NCI-H1930 (cell line): Measurements from ENCODE around the gene YPEL1.
"Not testable (repeated sequence)": the region's sequence is repeated elsewhere in the genome, so short reads cannot be mapped to it uniquely, and the experiment has no call there.

Experiments
- DNase-seq, 2 experiments: peaks; one replicate each; lab custom pipeline; 2025; lab: John Stamatoyannopoulos, UW

The YPEL1 gene

GRCh38 chr22:21721195-21721852 is 14.3 kb downstream of the YPEL1 start:
- DNase-seq, result not testable (repeated sequence)

- DNase-seq, result not testable (repeated sequence)
Observed at GRCh38 chr22:21720191-21720859, 15.3 kb downstream of the YPEL1 start.

DNA sequence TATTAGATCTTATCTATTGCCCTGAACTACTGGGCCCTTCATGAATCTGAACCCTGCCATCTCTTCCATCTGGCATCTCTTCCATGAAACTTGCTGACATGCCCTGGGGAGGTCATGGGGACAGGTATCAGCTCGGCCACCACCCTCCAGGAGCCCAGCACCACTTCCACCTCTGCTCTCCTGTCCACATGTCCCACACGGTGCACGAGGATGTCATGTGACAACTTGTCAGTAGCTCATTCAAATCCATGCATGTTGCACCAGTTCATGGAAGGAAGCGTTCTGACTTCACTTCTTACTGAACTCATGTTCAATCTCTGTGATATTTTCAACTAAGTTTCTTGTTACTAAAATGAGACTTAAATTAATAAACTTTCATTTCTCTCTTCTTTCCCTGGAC is 16.6 kb downstream of the YPEL1 start:
- DNase-seq, result no peak

DNA sequence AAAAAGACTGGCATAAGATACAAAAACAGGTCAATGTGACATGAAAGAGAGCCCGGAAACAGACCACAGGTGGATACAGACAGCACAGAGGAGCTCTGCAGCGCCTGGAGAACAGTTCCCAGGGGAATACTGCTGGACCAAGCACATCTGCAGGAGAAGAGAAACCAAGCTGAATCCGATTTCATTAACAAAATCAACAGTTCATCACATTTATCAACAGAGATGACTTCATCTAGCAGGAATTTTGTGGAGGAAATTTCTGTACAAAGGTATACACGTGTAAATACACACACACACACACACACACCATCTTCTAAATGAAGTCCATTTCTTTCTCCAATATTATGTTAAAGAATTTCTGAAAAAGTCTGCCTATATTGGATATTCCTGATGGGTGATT is 17.1 kb downstream of the YPEL1 start:
- no peak for DNase-seq

- DNase-seq, result not testable (repeated sequence)
Observed at GRCh38 chr22:21716395-21717122, 19.0 kb downstream of the YPEL1 start.

DNA sequence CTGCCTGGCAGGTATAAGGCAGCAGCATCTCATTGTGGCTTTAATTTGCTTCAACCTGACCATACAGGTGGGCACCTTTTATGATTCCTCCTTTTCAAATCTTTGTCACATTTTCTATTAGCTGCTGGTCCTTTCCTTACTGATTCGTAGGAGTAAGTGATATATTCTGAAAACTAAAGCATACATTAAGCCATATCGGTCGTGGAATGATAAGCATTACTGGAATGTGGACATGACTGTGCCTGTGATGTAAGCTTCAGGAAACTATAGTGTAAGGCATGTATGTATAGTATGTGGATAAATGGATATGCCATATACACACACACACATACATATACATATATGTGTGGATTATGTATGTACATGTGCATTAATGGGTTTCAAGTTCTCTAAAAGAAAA is 20.8 kb downstream of the YPEL1 start:
- DNase-seq, result no peak

- DNase-seq, result no peak
Observed at GRCh38 chr22:21714059-21714770, 21.4 kb downstream of the YPEL1 start.

DNA sequence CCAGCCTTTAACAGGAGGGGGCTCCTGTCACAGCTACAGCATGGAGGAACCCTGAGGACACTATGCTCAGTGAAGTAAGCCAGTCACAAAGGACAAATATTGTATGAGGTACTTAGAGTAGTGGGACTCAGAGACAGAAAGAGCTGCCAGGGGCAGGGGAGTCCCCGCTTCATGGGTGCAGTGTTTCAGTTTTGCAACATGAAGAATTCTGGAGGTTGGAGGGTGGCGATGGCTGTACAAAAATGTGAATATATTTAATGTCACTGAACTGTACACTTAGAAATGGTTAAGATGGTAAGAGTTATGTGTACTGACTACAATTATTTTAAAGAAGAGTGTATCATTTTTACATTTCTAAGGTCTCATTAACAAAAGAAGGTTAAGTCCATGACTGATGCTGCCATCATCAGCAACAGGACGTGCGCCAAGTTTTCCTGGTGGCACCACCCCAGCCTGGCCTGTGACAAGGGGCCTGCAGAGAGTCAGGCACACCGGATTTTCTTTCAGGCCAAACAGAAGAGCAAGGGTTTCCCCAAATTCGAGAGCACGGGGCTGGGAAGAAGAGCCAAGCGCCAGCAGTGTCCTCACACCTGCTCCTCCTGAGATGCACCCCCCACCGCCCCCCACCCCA is 22.1 kb downstream of the YPEL1 start:
- no peak for DNase-seq

GRCh38 chr22:21712751-21713427 is 22.7 kb downstream of the YPEL1 start:
- DNase-seq, result peak; percentile 18 to 20

DNA sequence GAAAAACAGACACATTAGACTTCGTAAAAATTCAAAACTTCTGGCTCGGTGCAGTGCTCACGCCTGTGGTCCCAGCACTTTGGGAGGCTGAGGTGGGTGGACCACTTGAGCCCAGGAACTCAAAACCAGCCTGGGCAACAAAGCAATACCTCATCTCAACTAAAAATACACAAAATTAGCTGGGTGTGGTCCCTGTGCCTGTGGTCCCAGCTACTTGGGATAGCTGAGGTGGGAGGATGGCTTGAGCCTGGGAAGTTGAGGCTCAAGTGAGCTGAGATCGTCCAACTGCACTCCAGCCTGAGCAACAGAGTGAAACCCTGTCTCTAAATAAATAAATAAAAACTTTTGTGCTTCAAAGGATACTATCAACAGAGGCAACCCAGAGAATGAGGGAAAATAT is 23.7 kb downstream of the YPEL1 start:
- no peak for DNase-seq

DNA sequence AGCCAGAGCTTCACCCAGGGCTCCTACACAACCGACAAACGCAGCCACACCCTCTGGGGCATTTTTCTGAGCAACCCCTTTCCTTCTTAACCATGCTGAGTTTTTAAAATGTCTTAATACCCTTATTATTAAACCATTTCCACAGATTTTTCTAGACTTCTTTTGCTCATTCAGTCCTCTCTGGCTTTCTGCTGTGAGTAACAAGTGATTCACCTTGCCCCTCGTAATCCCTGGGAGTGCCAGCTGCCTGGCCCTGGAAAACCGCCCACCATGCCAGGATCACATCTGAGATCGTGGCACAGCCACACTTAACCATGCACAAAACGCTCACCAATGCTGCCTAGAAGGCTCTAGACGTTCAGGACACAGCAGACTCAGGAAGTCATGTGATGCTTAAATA is 25.4 kb downstream of the YPEL1 start:
- DNase-seq, result no peak

- DNase-seq, result no peak
Observed at GRCh38 chr22:21709688-21710087, 25.9 kb downstream of the YPEL1 start.

GRCh38 chr22:21708960-21709359 is 26.6 kb downstream of the YPEL1 start:
- DNase-seq, result no peak

GRCh38 chr22:21707677-21708076 is 27.9 kb downstream of the YPEL1 start:
- DNase-seq, result no peak

DNA sequence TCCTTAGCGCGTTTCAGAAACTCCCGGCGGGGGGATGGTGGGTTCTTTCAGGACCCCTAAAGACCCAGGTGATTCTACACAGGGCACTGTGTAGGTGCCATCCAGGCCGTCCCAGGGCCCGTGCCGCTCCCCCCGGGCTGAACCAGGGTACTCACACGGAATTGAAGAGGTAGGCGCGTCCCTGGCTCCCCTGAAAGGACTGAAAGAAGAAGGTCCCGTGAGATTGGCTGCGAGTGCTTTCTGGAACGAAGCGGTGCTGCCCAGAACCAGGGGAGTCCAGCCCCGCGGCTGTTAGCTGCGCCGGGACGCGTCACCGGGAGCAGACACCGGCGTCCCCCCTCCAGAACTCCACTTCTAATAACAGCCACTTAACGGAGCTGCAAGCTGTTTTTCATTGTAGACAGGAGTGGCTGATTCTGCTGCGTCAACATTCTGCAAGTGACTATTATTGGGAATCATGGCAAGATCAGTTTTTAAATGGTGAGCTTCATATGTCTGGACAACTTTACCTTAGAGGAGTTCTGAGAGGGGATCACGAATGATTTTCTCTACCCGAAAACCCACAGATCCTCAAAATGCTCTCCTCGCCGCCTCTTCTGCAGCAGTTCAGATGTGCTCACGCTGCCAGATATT is 31.8 kb downstream of the YPEL1 start:
- no peak for DNase-seq

DNA sequence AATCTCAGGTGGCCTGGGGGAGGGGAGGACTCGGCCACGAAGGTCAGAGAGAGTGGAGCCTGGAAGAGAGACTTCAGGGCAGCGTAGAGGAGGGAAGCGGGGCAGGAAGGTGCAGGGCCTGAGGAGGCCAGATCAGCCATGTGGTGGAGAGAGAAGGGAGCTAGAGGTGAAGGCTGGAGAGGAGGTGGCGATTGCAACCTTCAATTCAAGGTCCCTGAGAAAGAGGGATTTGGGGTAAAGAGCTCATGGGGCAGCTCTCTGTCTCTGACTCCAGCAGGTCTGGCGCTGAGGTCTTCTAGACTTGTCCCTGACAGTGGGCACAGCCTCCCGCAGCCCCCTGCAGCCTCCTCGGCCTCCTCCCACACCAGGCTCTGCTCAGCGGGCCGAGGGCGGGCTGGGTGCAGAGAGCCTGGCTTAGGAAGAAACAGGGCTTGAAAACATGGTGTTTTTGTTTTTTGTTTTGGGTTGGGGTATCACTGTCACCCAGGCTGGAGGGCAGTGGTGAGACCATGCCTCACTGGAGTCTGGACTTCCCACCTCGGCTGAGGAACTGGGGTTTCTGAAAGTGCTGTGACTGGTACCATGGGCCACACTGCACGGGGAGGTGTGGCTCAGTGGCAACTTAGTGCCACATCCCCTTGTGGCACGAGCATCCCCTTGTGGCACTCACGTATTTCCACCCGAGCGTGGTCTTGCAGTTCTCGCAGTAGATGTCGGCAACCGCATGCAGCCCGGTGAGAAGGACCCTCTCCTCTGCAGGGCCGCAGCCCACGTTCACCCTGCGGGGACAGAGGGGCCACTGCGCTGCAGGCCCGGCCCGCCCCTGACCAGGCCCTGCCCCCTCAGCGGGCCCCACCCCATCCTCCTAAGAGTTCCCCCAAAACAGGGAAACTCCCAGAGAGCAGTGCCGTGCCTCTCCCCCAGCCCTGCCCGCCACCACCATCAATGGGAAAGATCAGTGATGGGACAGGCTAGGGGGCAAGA is 32.6 kb downstream of the YPEL1 start:
- no peak for DNase-seq

DNA sequence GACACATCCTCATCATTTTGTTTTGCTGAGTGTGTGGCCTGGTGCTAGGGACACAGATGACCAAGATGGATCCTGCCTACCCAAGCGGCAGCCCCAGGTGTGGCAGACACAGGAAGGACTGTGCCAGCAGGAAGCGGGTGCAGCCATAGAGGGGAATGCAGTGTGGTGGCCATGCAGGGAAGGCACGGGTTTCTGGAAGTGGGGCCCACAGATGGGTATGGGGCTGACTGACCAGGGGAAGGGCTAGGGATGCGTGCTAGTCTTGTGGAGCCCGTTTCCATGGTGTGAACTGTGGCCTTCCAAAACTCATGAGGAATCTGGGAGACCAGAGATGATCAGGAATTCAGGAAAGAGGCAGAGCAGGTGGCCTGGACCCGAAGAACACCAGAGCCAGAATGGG is 33.5 kb downstream of the YPEL1 start:
- no peak for DNase-seq

- DNase-seq, result no peak
Observed at GRCh38 chr22:21701384-21701971, 34.1 kb downstream of the YPEL1 start.

- DNase-seq, result no peak
Observed at GRCh38 chr22:21700822-21701221, 34.8 kb downstream of the YPEL1 start.
